ENCODE data around the gene ZNF81. TPM values are rescaled to one million over a fixed set of nuclear protein-coding genes. Genes with fewer than 3 reads are reported as not detected.
"Not testable (repeated sequence)": the region's sequence is repeated elsewhere in the genome, so short reads cannot be mapped to it uniquely, and the experiment has no call there.

The ZNF81 gene
- total RNA-seq, 6 experiments from 2014 or later: 5.1 to 8.3 (median 6.2) TPM

DNA sequence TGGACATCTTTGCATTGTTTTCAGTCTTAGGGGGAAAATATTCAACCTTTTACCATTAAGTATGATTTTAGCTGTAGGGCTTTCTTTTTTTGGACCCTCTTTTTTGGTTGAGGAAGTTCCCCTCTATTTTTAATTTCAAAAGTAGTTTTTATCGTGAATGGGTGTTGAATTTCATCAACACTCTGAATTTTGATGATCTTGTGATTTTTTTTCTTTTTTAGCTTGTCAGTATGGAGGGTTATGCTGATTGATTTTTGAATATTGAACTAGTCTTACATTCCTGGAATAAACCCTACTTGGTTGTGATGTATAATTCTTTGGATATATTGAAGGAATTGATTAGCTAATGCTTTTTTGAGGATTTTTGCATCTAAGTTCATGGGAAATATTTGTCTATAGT lies 1.7 kb downstream of the ZNF81 start:
- H3K36me3 Mint-ChIP-seq (ENCODE audit: low read depth): no peaks in the 10 kb centered on the region
- TF ChIP-seq, protein P1, sequence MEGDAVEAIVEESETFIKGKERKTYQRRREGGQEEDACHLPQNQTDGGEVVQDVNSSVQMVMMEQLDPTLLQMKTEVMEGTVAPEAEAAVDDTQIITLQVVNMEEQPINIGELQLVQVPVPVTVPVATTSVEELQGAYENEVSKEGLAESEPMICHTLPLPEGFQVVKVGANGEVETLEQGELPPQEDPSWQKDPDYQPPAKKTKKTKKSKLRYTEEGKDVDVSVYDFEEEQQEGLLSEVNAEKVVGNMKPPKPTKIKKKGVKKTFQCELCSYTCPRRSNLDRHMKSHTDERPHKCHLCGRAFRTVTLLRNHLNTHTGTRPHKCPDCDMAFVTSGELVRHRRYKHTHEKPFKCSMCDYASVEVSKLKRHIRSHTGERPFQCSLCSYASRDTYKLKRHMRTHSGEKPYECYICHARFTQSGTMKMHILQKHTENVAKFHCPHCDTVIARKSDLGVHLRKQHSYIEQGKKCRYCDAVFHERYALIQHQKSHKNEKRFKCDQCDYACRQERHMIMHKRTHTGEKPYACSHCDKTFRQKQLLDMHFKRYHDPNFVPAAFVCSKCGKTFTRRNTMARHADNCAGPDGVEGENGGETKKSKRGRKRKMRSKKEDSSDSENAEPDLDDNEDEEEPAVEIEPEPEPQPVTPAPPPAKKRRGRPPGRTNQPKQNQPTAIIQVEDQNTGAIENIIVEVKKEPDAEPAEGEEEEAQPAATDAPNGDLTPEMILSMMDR (IDR thresholded peaks at IDR 0.05): no peak
- H3K27me3 Mint-ChIP-seq (ENCODE audit: insufficient read depth): no peaks in the 10 kb centered on the region; the same call in 1 of the 2 replicates
- no peak for DNase-seq
- no peak overlapping the region for H3K4me3 Mint-ChIP-seq
- H3K4me1 Mint-ChIP-seq (ENCODE audit: low read depth): peaks cover 15% of the 10 kb centered on the region
- no peak overlapping the region for H3K27ac Mint-ChIP-seq
- no peaks in the 10 kb centered on the region for H3K9me3 Mint-ChIP-seq

DNA sequence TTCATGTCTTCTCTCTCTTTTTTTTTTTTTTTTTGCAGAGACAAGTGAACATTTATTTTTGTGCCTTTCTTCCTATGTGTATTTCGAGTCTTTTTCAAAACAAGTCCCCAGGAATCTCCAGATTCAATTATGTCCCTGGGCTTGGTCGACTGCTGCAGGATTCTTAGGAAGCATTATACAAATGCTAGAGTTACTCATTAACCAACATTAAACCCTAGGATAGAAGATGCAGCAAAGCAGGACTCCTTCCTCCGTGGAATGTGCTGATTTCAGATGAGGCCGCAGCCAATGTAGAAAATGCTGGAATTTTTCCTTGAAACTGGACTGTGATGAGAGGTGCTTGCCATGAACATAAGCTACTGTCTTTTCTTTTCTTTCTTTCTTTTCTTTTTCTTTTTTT lies 3.4 kb downstream of the ZNF81 start:
- Mint-ChIP-seq H3K27me3 (ENCODE audit: insufficient read depth) (no peaks in the 10 kb centered on the region), H3K9me3 (no peaks in the 10 kb centered on the region), H3K4me1 (ENCODE audit: low read depth) (peaks cover 17% of the 10 kb centered on the region), H3K36me3 (ENCODE audit: low read depth) (no peaks in the 10 kb centered on the region), H3K27ac (no peak overlapping the region), H3K4me3 (no peak overlapping the region)
- DNase-seq: no peak
- TF ChIP-seq, protein P1 (IDR thresholded peaks at IDR 0.05): no peak

DNA sequence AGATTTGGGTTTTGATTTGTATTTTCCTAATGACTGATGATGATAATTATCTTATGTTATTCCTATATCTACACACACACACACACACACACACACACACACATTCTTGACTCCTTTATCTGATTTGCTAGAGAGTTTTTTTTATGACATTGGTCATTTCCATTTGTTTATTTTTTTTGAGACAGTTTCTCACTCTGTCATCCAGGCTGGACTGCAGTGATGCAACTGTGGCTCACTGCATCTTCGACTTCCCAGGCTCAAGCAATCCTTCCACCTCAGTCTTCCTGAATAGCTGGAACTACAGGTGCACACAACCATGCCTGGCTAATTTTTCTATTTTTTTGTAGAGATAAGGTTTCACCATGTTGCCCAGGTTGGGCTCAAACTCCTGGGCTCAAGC lies 6.7 kb downstream of the ZNF81 start:
- no peaks in the 10 kb centered on the region for H3K9me3 Mint-ChIP-seq
- no peak for DNase-seq
- H3K4me1 Mint-ChIP-seq (ENCODE audit: low read depth): peaks cover 8% of the 10 kb centered on the region
- peak overlapping the region; percentile 21; the same call in 1 of the 2 replicates for H3K27ac Mint-ChIP-seq
- H3K4me3 Mint-ChIP-seq: no peak overlapping the region
- TF ChIP-seq, protein P1 (IDR thresholded peaks at IDR 0.05): no peak
- H3K27me3 Mint-ChIP-seq (ENCODE audit: insufficient read depth): no peaks in the 10 kb centered on the region
- no peaks in the 10 kb centered on the region for H3K36me3 Mint-ChIP-seq (ENCODE audit: low read depth)

DNA sequence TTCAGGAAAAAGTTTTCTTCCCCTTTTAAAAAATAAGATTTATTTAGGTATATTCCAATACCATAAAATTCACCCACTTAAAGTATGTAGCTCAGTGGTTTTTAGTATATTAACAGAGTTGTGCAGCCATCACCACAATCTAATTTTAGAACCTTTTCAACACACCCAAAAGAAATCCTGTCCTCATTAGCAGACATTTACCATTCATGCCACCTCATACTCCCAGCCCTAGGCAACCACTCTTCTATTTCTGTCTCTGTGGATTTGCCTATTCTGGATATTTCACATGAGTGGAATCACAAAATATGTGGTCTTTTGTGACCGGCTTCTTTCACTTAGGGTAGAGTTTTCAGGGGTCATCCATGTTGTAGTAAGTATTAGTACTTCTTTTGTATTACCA lies 7.4 kb downstream of the ZNF81 start:
- H3K4me1 Mint-ChIP-seq (ENCODE audit: low read depth): peaks cover 7% of the 10 kb centered on the region
- no peaks in the 10 kb centered on the region for H3K9me3 Mint-ChIP-seq
- H3K27me3 Mint-ChIP-seq (ENCODE audit: insufficient read depth): no peaks in the 10 kb centered on the region
- no peak overlapping the region for H3K4me3 Mint-ChIP-seq
- TF ChIP-seq, protein P1 (IDR thresholded peaks at IDR 0.05): no peak
- no peaks in the 10 kb centered on the region for H3K36me3 Mint-ChIP-seq (ENCODE audit: low read depth)
- no peak for DNase-seq
- H3K27ac Mint-ChIP-seq: no peak overlapping the region

DNA sequence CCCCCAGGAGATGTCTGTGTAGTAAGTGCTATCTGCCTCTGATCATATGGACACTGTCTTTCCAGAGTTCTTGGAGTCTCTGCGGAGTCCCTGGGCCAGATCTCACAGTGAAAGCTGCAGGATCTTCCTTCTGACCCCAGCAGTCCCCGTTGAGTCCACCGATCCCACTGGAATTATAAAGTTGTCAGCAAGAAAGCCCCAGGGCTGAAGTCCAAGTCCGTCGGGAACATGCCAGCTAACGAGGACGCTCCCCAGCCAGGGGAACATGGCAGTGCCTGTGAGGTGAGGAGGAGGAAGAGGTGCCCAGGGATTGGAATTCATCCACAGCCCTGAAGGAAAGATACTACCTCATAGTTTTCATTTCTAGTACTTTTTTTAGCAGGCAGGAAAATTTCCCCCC lies 9.3 kb downstream of the ZNF81 start:
- peaks cover 13% of the 10 kb centered on the region for H3K4me1 Mint-ChIP-seq (ENCODE audit: low read depth)
- H3K36me3 Mint-ChIP-seq (ENCODE audit: low read depth): no peaks in the 10 kb centered on the region
- no peak overlapping the region for H3K27ac Mint-ChIP-seq
- no peak for DNase-seq
- H3K27me3 Mint-ChIP-seq (ENCODE audit: insufficient read depth): no peaks in the 10 kb centered on the region
- no peak overlapping the region for H3K4me3 Mint-ChIP-seq
- TF ChIP-seq, protein P1 (IDR thresholded peaks at IDR 0.05): no peak
- H3K9me3 Mint-ChIP-seq: no peaks in the 10 kb centered on the region

DNA sequence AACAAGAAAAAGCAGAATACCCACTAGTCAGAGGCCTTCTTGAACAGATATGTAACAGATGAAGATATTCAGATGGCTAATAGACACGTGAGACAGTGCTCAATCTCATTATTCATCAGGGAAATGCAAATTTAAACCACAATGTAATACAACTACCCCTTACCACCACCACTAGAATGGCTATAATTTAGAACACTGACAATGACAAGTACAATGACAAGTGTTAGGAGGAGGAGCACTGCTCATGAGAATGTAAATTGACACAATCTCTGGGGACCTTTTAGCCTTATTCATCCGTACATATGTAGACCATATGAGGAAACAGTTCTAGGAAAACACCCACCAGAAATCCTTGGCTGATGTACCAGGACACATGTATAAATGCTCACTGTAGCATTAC lies 13.1 kb downstream of the ZNF81 start:
- Mint-ChIP-seq H3K27ac (no peak overlapping the region), H3K4me3 (no peak overlapping the region), H3K4me1 (ENCODE audit: low read depth) (peaks cover 6% of the 10 kb centered on the region; the same call in 1 of the 2 replicates), H3K36me3 (ENCODE audit: low read depth) (no peaks in the 10 kb centered on the region), H3K27me3 (ENCODE audit: insufficient read depth) (no peaks in the 10 kb centered on the region), H3K9me3 (no peaks in the 10 kb centered on the region)
- TF ChIP-seq, protein P1 (IDR thresholded peaks at IDR 0.05): no peak
- no peak for DNase-seq

DNA sequence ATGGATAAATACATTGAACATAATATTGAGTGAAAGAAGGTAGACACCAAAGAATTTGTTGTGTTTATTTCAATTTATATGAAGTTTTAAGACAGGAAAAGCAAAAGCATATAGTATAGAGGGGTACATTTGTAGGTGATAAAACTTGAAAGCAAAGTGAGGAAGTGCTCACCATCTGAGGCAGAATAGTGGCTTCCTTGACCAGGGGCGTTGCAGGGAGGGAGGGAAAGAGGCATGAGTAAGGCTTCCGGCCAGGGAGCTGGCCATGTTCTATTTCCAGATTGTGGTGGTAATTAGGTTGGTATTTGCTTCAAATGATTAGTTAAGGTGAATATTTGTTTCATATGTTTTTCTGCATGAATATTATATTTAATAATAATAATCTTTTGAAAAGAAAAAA lies 13.7 kb downstream of the ZNF81 start:
- H3K4me1 Mint-ChIP-seq (ENCODE audit: low read depth); H3K27ac Mint-ChIP-seq; DNase-seq; H3K9me3 Mint-ChIP-seq; H3K4me3 Mint-ChIP-seq; H3K36me3 Mint-ChIP-seq (ENCODE audit: low read depth); H3K27me3 Mint-ChIP-seq (ENCODE audit: insufficient read depth): not testable (repeated sequence)
